CD4-positive, alpha-beta T cell treated with Interleukin-6 at 100 ng/mL for 8 hours (primary cell): Measurements from ENCODE around the gene OR1B1.
"Not testable (repeated sequence)": the region's sequence is repeated elsewhere in the genome, so short reads cannot be mapped to it uniquely, and the experiment has no call there.

Experiments used
- DNase-seq: peaks from one replicate; pipeline ENCODE4 v3.0.0-alpha.2; 2020; ENCODE audit warnings: mixed read lengths, low spot score

OR1B1 gene

DNA sequence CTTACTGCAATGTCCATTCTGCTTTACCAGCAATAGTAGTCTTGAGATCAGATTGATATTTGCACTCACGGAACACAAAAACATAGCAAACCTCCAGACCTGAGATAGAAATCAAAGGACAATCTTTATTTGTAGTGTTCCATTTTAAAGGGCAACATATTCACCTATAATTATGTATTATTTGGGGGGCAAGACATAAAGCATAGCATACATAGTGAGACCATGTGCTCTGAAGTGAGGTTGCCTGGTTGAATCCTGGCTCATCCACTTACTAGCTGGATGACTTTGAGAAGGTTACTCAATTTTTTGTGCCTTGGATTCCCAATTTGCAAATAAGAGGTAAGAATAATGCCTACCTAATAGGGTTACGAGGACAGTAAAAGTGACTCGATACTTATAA is at the start of gene OR1B1:
OR1B1 (minus strand) TSS at position 101 of the 400 bp plus-strand sequence.
- no peak for DNase-seq

DNA sequence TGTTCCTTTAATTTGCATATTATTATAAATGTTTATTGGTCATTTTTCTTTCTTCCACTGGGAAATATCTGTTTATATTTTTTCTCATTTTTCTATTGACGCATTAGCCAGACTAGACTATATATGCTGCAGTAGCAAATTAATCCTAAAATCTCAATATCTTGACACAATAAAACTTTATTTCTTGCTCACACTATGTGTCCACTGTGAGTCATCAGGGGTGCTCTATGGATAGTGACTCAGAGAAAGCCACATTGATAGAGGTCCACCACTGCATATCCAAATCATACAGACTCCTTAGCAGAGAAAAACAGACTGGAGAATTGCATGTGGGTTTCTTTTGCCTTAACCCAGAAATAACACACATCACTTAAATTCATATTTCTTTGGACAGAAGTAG is 38.3 kb upstream of the OR1B1 start:
- DNase-seq: no peak

DNA sequence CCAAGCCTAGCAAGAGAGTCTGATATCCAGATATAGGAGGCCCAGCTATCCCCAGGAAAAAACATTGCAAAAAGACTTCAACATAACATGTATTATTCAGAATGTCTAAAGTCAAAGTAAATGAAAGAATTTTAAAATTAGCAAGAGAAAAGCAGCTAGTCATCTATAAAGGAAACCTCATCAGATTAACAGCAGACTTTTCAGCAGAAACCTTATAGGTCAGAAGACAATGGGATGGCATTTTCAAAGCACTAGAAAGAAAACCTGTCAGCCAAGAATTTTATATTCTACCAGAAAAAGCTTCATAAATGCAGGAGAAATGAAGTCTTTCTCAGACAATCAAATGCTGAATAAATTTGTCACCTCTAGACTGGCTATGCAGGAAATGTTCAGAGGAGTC is 27.4 kb upstream of the OR1B1 start:
- no peak for DNase-seq

DNA sequence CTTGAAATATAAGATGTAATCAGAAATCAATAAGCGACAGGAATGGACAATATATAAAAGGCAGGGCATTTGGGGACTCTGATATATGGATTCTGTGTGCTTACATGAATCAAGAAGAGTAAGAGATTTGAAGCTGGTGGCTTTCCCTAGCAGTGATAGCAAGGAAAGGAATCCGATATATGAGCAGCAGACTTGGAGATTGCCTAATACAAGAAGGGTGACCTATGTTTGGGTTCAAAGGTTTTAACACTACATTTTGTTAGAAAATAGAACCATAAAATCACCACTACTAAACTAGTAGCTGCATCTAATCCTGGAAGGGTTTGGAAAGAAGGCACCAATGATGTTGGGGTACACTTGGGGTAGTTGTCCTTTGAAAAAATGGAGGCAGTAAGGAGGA is 15.1 kb upstream of the OR1B1 start:
- DNase-seq: no peak

DNA sequence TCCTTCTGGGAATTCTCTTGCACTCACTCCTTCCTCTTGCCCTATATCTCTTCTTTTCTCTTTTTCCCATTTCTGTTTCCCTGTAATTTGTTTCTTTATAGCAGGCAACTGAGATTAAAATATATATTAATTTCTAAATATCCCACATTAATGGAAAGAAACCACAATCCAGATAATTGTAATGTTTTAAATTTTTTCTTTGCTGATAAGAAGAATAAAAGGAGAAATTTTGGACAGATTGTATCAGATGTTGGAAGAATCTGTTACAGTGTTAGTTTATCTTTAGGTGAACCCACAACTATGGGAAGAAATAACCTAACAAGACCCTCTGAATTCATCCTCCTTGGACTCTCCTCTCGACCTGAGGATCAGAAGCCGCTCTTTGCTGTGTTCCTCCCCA is 4.0 kb upstream of the OR1B1 start, which contains the start of gene OR1L1:
OR1L1 (plus strand) TSS at position 301 of the 400 bp plus-strand sequence; CDS start at position 301, 0 bp downstream.
- DNase-seq: no peak

DNA sequence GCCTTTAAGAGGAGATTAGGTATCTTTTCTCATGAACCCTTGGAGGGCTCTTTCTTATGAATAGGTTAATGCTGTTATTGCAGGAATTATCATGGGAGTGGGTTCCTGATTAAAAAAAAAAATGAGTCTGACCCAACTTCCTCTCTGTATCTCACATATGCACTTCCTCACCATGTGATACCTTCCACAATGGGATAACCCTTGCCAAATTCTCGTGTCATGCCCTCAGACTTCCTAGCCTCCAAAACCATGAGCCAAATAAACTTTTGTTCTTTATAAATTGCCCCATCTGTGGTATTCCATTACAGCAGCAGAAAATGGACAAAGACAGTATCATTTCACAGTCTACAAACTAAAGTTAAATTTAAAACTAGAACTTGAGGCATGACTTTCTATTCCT is 1.0 kb downstream of the OR1B1 start:
- DNase-seq: no peak

DNA sequence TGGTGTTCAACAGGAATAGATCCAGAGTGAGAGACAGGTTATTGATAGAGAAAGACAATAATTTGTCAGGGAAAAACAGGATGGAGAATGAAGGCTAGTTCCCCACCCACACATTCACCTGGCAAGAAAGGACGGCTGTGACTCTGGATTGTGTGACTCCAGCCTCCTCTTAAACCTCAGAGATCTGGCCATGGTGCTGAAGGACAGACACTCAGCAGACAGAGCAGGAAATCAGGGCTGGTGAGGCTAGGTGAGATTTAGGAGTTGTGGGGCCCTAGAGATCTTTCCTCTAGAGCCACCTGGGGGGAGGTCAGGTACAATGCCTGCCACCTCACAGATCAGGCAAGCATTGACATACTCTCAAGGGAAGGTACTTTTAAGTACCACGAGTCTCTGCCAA is 15.2 kb downstream of the OR1B1 start:
- DNase-seq: no peak

DNA sequence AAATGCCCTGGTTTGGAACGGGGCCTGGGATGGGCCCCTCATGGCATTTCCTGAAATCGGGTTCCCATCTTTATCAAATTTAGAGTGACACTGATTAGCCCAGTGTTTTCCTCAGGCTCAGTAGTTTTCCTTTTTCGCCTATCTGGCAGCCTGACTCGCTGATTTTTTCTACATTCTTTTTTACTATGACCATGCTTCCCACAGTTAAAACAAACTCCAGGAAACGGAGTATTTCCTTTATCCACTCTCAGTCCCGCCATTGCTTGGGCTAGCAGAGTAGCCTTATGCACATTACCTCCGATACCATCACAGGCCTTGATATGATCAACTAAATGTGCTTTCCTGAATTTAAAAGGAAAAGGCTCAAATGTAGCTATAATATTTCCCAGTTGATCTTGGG is 37.4 kb downstream of the OR1B1 start:
- no peak for DNase-seq

DNA sequence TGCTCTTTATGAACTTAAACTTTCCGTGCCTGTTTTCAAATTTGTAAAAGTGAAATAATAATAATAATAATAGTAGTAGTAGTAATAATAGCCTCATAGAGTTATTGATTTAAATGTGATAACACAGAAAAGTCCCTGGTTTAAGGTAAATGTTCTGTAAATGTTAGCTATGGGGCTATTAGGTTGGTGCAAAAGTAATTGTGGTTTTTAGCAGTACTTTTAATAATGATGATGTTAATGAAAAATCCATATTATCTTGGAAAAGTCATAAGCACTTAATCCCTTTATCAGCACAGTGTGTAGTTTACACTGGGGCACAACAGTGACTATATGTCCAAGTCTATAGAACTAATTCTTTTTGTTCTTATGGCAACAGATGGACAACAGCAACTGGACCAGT is 43.1 kb downstream of the OR1B1 start, which contains the start of gene OR1Q1:
OR1Q1 (plus strand) TSS at position 377 of the 400 bp plus-strand sequence; CDS start at position 377, 0 bp downstream.
- DNase-seq: no peak

DNA sequence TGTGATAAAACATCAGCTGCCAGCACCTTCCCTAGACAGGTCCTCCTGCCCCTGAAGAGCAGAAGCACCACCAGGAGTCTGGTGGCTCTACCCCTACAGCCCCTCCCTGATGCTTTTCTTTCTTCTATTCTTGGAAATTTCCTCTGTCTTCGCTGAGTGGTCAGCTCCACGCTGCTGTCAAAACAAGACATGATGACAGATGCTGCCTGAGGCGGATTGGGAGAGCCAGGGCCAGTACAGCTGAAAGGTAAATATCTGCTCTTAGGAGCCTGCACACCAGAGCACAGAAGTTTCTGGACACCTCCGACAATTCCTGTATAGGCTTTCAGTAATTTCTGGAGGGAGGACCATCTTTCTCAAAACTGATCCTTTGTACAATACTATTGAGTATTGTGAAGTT is 47.6 kb downstream of the OR1B1 start:
- DNase-seq: no peak

DNA sequence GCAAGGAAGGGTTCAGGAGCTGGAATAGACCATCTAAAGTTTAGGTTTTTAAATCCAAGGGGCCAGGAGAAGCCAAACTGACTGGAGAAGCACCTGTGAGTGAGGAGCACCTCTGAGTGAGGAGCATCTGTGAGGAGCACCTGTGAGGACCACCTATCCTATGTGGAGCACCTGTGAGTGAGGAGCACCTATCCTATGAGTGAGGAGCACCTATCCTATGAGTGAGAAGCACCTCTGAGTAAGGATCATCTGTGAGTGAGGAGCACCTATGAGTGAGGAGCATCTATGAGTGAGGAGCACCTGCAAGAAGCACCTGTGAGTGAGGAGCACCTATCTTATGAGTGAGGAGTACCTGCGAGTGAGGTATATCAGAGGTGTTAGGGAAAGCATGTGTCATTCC is 50.8 kb downstream of the OR1B1 start:
- DNase-seq: no peak

DNA sequence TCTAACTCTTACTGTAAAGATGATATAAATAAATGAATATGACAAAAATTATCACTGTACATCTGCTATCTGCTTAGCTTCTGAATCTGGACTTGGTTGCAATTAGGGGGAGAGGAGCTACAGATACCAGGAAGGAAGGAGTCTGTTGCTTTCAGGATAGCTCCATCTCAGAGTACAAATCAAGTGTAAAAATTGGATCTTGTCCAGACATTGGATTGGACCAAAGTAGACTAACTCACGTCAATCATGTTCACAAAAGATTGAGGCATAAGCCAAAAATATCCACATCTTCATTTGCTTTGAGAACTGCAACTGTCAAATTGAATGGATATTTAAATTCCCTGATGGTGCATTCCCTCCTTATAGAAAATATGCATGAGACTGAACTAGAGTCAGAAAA is 51.7 kb downstream of the OR1B1 start:
- no peak for DNase-seq

DNA sequence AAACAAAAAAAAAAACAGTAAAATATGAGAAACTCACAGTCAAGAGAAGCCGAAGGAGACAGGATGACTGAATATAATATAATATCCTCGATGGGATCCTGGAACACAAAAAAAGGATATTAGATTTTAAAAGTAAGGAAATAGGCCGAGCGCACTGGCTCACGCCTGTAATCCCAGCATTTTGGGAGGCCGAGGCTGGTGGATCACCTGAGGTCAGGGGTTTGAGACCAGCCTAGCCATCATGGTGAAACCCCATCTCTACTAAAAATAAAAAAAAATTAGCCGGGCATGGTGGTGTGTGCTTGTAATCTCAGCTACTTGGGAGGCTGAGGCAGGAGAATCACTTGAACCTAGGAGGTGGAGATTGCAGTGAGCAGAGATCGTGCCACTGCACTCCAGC is 74.1 kb downstream of the OR1B1 start, which contains the start of gene OR1L8:
OR1L8 (minus strand) TSS at position 101 of the 400 bp plus-strand sequence. CDS start 14,907 bp downstream, outside the sequence.
- DNase-seq: not testable (repeated sequence)

DNA sequence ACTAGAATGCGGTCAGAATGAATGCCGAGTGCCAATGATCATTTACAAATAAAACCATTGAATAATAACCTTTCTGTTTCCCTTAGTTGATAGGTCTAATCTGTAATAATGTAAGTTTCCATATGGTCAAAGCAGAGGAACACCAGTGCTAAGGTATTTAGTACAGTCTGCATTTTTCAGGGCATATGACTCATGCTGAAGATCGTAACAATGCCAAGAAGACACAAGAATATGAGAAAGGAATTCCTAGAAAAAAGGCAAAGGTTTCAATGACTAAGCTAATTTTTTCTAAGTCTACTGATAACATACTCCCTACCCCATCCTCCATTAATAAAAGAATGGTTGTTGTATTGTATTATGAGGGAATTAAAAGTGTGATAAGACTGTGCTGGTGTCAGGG is 77.1 kb downstream of the OR1B1 start:
- DNase-seq: no peak

DNA sequence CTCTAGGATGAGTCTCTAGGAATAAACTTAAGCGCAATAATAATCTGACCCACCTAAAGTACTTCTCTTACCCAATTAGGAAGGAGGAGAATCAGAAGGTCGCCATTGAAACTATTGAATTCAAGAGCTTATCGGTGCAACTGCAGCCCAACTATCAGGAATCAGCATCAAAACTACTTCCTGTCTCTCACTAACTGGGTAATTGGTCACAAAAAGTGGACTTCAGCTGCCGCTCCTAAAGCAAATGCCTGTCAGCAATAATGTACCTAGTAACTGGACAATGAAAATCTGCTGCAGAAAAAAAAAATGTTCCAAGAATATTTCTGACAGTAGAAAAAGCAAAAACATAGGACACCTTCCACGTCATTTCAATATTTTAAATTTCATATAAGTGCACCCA is 77.6 kb downstream of the OR1B1 start:
- no peak for DNase-seq
